IPS-11a (cell line): ENCODE data around the gene C2orf92.
"Not testable (repeated sequence)": the region's sequence is repeated elsewhere in the genome, so short reads cannot be mapped to it uniquely, and the experiment has no call there.

Experiments used
- H3K4me3 ChIP-seq: one replicate; pipeline ENCODE4 v1.5.1; 2013; ENCODE audit warnings: low read depth, low read length, control low read depth

Gene C2orf92

GRCh38 chr2:97659256-97660043 lies 10.1 kb upstream of the C2orf92 start:
- no peak overlapping the region for H3K4me3 ChIP-seq

- H3K4me3 ChIP-seq = no peak overlapping the region
Observed at GRCh38 chr2:97660044-97660774, 9.3 kb upstream of the C2orf92 start.

- H3K4me3 ChIP-seq = no peak overlapping the region
Observed at GRCh38 chr2:97660775-97661389, 8.6 kb upstream of the C2orf92 start.

- H3K4me3 ChIP-seq = no peak overlapping the region
Observed at GRCh38 chr2:97661927-97662326, 7.6 kb upstream of the C2orf92 start.

- H3K4me3 ChIP-seq = peak overlapping the region; percentile 84
Observed at GRCh38 chr2:97662386-97662894, 7.1 kb upstream of the C2orf92 start.

GRCh38 chr2:97662895-97663625 lies 6.5 kb upstream of the C2orf92 start:
- H3K4me3 ChIP-seq = peak overlapping the region; percentile 84

- peak overlapping the region; percentile 84 for H3K4me3 ChIP-seq
Observed at GRCh38 chr2:97663626-97663961, 5.9 kb upstream of the C2orf92 start.

GRCh38 chr2:97663962-97664635 lies 5.4 kb upstream of the C2orf92 start, which contains the start of gene ACTR1B:
Gene ACTR1B, minus strand, starts transcription at chr2:97664044. Its CDS starts 154 bp downstream, at chr2:97663890.
- peak within 1 kb of the TSS; percentile 84 for H3K4me3 ChIP-seq

GRCh38 chr2:97664636-97664970 lies 4.9 kb upstream of the C2orf92 start:
- peak overlapping the region; percentile 58 for H3K4me3 ChIP-seq

GRCh38 chr2:97670471-97670870 lies 958 bp downstream of the C2orf92 start:
- no peak overlapping the region for H3K4me3 ChIP-seq

- no peak overlapping the region for H3K4me3 ChIP-seq
Observed at GRCh38 chr2:97671526-97671925, 2.0 kb downstream of the C2orf92 start.

- H3K4me3 ChIP-seq = not testable (repeated sequence)
Observed at GRCh38 chr2:97672606-97673140, 3.2 kb downstream of the C2orf92 start.

GRCh38 chr2:97673182-97673914 lies 3.8 kb downstream of the C2orf92 start:
- H3K4me3 ChIP-seq = no peak overlapping the region

- H3K4me3 ChIP-seq = no peak overlapping the region
Observed at GRCh38 chr2:97673915-97674283, 4.4 kb downstream of the C2orf92 start.

- no peak overlapping the region for H3K4me3 ChIP-seq
Observed at GRCh38 chr2:97675430-97676113, 6.1 kb downstream of the C2orf92 start.

- H3K4me3 ChIP-seq = no peak overlapping the region
Observed at GRCh38 chr2:97676620-97677019, 7.1 kb downstream of the C2orf92 start.

GRCh38 chr2:97677480-97677879 lies 8.0 kb downstream of the C2orf92 start:
- no peak overlapping the region for H3K4me3 ChIP-seq

GRCh38 chr2:97678298-97678697 lies 8.8 kb downstream of the C2orf92 start:
- no peak overlapping the region for H3K4me3 ChIP-seq

GRCh38 chr2:97687235-97687634 lies 17.7 kb downstream of the C2orf92 start:
- H3K4me3 ChIP-seq = not testable (repeated sequence)
